Type B pancreatic cell (in vitro differentiated cells): Measurements from ENCODE around the gene ADARB1. TPM values are rescaled to one million over a fixed set of nuclear protein-coding genes. Genes with fewer than 3 reads are reported as not detected.

Experiments
- DNase-seq: peaks from one replicate; pipeline ENCODE4 v3.0.0; 2021; ENCODE audit warnings: mixed read lengths; ENCODE audit not compliant: unreplicated experiment; ENCODE audit errors: extremely low spot score
- H3K27ac Mint-ChIP-seq: 2 replicates; pipeline ENCODE4 v1.8.0; 2021; ENCODE audit warnings: mild to moderate bottlenecking, mixed read lengths
- H3K27me3 Mint-ChIP-seq: 2 replicates; pipeline ENCODE4 v1.8.0; 2021; ENCODE audit warnings: mixed read lengths
- H3K36me3 Mint-ChIP-seq: 2 replicates; pipeline ENCODE4 v1.8.0; 2021; ENCODE audit warnings: mixed read lengths
- H3K4me1 Mint-ChIP-seq: one replicate; pipeline ENCODE4 v1.8.0; 2021; ENCODE audit warnings: mixed read lengths; ENCODE audit not compliant: unreplicated experiment
- H3K4me3 Mint-ChIP-seq: 2 replicates; pipeline ENCODE4 v1.8.0; 2021; ENCODE audit warnings: mild to moderate bottlenecking, mixed read lengths
- H3K9me3 Mint-ChIP-seq: 2 replicates; pipeline ENCODE4 v1.8.0; 2021; ENCODE audit warnings: mixed read lengths
- total RNA-seq: library from RNA; stranded (reverse); gene quantifications from 2 replicates; pipeline ENCODE4 v1.2.1, GENCODE V29; 2021; ENCODE audit warnings: low replicate concordance
- TF ChIP-seq, protein P1 (sequence below): fragments of 200-600 bp; sonication (generic); conservative IDR thresholded peaks from 2 replicates; pipeline ENCODE4 v1.5.0; 2021; ENCODE audit warnings: antibody characterized with exemption, mild to moderate bottlenecking

Gene ADARB1
- total RNA-seq, 1 donor from 2014 or later, result 20.7 TPM

GRCh38 chr21:45178971-45179370 is 104.6 kb downstream of the ADARB1 start:
- DNase-seq, result no peak
- no peak overlapping the region for H3K4me3 Mint-ChIP-seq
- H3K27me3 Mint-ChIP-seq, result no peaks in the 10 kb centered on the region
- no peak overlapping the region for H3K27ac Mint-ChIP-seq
- peaks cover 10% of the 10 kb centered on the region for H3K36me3 Mint-ChIP-seq
- H3K9me3 Mint-ChIP-seq, result no peaks in the 10 kb centered on the region
- H3K4me1 Mint-ChIP-seq, result peaks cover 5% of the 10 kb centered on the region
- TF ChIP-seq, protein P1, sequence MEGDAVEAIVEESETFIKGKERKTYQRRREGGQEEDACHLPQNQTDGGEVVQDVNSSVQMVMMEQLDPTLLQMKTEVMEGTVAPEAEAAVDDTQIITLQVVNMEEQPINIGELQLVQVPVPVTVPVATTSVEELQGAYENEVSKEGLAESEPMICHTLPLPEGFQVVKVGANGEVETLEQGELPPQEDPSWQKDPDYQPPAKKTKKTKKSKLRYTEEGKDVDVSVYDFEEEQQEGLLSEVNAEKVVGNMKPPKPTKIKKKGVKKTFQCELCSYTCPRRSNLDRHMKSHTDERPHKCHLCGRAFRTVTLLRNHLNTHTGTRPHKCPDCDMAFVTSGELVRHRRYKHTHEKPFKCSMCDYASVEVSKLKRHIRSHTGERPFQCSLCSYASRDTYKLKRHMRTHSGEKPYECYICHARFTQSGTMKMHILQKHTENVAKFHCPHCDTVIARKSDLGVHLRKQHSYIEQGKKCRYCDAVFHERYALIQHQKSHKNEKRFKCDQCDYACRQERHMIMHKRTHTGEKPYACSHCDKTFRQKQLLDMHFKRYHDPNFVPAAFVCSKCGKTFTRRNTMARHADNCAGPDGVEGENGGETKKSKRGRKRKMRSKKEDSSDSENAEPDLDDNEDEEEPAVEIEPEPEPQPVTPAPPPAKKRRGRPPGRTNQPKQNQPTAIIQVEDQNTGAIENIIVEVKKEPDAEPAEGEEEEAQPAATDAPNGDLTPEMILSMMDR, result no peak

DNA sequence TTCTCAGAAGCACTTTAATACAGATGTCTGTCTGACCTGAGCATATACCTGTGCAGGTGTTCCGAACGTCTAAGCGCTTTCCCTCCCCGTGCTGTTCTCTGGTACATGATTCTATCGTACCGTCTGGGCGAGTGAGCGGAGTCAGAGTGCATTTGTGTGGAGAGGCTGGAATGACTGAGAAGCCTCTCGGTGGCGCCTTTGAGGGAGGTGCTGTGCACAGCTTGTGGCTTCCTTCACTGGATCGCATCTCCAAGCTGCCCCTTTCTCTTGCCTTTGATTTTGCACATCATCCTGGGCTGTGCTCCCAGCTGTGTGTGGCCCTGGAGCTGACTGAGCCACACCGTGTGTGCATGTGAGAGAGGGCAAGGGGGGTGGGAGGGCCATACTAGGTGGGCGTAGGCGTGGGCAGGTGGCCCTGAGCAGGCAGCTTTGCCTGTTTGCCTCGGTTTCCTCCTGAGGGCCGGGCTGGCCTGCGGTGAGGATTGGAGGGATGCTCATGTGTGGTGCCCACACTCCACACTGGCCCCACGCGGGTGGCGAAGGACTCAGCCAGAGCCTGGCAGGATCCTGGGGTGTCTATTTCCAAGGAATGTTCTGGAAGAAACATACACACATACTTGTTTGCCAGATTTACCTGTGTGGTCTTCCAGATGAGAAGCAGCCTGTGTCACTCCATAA is 105.3 kb downstream of the ADARB1 start:
- Mint-ChIP-seq H3K4me3 (no peak overlapping the region), H3K27ac (no peak overlapping the region), H3K9me3 (no peaks in the 10 kb centered on the region), H3K36me3 (peaks cover 10% of the 10 kb centered on the region), H3K27me3 (no peaks in the 10 kb centered on the region), H3K4me1 (peaks cover 5% of the 10 kb centered on the region)
- no peak for DNase-seq
- TF ChIP-seq, protein P1, result no peak

- Mint-ChIP-seq H3K9me3 (no peaks in the 10 kb centered on the region), H3K4me1 (peaks cover 5% of the 10 kb centered on the region), H3K27me3 (no peaks in the 10 kb centered on the region), H3K4me3 (no peak overlapping the region), H3K36me3 (peaks cover 11% of the 10 kb centered on the region), H3K27ac (no peak overlapping the region)
- DNase-seq, result no peak
- TF ChIP-seq, protein P1, result no peak
Measured at GRCh38 chr21:45180246-45180599, 105.8 kb downstream of the ADARB1 start.

- DNase-seq, result no peak
- Mint-ChIP-seq H3K27ac (no peak overlapping the region), H3K4me1 (peaks cover 5% of the 10 kb centered on the region), H3K36me3 (peaks cover 29% of the 10 kb centered on the region), H3K9me3 (peaks cover 7% of the 10 kb centered on the region), H3K4me3 (no peak overlapping the region), H3K27me3 (no peaks in the 10 kb centered on the region)
- TF ChIP-seq, protein P1, result no peak
Measured at GRCh38 chr21:45182958-45183357, 108.6 kb downstream of the ADARB1 start.

GRCh38 chr21:45183852-45184251 is 109.5 kb downstream of the ADARB1 start:
- H3K27me3 Mint-ChIP-seq, result no peaks in the 10 kb centered on the region
- H3K4me1 Mint-ChIP-seq, result peaks cover 5% of the 10 kb centered on the region
- TF ChIP-seq, protein P1, result no peak
- H3K4me3 Mint-ChIP-seq, result no peak overlapping the region
- H3K27ac Mint-ChIP-seq, result no peak overlapping the region
- DNase-seq, result no peak
- H3K36me3 Mint-ChIP-seq, result peaks cover 36% of the 10 kb centered on the region
- peaks cover 12% of the 10 kb centered on the region for H3K9me3 Mint-ChIP-seq
